Esophagus muscularis mucosa (tissue), 4 donors: ENCODE measurements around the gene OTX2.

ENCODE experiments used
- CTCF ChIP-seq, 3 experiments: fragments of 200-600 bp in 2 of 3; fragments of 450-650 bp in 1 of 3; sonication (generic) in 2 of 3; IDR thresholded peaks; one replicate each; pipeline ENCODE4 v1.5.1; 2017 to 2019; ENCODE audit warnings: antibody characterized with exemption in 3 of 3, mild to moderate bottlenecking in 2 of 3, moderate library complexity in 1 of 3
- EP300 ChIP-seq: sonication (generic); formaldehyde crosslinking; IDR thresholded peaks from one replicate; pipeline ENCODE4 v1.6.1; 2017; ENCODE audit warnings: antibody characterized with exemption
- POLR2A ChIP-seq: fragments of 450-650 bp; IDR thresholded peaks from one replicate; pipeline ENCODE4 v1.6.1; 2017; ENCODE audit warnings: antibody characterized with exemption, moderate library complexity, mild to moderate bottlenecking, low read depth

- no peak for TF ChIP-seq CTCF (IDR thresholded peaks at IDR 0.05)
- no peak for TF ChIP-seq POLR2A
- TF ChIP-seq EP300: no peak
These were observed 13.2 kb downstream of the OTX2 start for GRCh38 chr14:56797003-56797568.
